NCI-H69 (cell line): ENCODE measurements around the gene SYT12.
"Not testable (repeated sequence)": the region's sequence is repeated elsewhere in the genome, so short reads cannot be mapped to it uniquely, and the experiment has no call there.

ENCODE experiments used
- DNase-seq: peaks from one replicate; lab custom pipeline; 2025; lab: John Stamatoyannopoulos, UW

SYT12 gene

GRCh38 chr11:67022961-67023956 lies at the start of gene SYT12:
Gene SYT12 (plus strand): TSS chr11:67023134. CDS start chr11:67030145, 7,011 bp downstream.
- peak; percentile 70 for DNase-seq

- no peak for DNase-seq
These were observed 48.9 kb upstream of the SYT12 start for GRCh38 chr11:66973956-66974580.

- no peak for DNase-seq
These were observed 48.1 kb upstream of the SYT12 start, which contains the start of gene C11orf86 for GRCh38 chr11:66974724-66975404. Gene C11orf86 (plus strand): TSS chr11:66975304. CDS start chr11:66975363, 59 bp downstream.

DNA sequence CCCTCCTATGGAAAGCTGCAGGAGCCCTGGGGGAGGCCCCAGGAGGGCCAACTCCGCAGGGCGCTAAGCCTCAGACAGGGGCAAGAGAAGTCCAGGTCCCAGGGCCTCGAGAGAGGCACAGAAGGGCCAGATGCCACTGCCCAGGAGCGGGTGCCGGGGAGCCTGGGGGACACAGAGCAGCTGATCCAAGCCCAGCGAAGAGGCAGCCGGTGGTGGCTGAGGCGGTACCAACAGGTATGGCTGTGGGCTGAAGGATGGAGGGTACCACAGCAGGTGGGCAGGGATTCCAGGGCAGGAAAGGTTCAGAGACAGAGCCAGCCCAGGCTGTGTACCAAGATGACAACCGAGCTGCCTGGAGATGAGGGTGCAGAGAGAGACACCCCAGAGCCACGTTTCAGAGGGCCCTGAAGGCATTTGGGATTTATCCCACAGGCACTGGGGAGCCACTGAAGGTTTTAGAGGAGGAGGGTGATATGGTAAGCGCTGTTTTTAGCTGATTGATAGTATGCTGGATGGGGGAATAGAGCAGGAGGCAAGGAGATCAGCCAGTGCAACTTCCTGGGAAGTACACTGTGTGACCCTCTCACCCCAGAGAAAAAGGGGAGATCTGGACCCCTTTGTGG lies 47.4 kb upstream of the SYT12 start:
- no peak for DNase-seq

- peak; percentile 51 for DNase-seq
These were observed 46.9 kb upstream of the SYT12 start for GRCh38 chr11:66976028-66976467.

GRCh38 chr11:66976925-66977324 lies 46.0 kb upstream of the SYT12 start:
- no peak for DNase-seq

DNA sequence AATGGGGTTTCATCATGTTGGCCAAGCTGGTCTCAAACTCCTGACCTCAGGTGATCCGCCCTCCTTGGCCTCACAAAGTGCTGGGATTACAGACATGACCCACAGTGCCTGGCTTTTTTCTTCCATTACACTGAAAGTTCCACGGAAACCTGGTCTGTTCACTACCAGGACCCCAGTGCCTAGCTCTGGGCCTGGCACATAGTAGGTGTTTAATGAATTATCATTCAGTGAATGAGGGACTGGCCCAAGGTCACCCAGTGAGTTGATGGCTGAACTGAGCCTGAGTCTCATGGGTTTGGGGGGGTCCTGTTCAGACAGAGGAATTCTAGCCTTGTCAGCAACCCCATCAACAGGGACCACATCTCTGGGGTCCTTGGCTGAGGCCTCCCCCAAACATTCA lies 44.7 kb upstream of the SYT12 start:
- no peak for DNase-seq

DNA sequence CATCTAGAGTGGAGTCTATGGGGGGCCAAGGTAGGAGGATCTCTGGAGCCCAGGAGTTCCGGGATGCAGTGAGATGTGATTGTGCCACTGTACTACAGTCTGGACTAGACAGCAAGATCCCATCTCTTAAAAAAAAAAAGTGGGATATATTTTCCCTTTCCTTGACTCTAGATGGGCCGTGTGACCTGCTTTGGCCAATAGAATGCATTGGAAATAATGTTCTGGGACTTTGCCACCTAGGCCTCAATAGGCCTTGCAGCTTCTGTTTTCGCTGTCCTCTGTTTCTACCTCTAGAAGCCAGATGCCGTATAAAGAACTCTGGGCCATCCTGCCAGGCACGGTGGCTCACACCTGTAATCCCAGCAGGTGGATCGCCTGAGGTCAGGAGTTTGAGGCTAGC lies 44.2 kb upstream of the SYT12 start:
- no peak for DNase-seq

DNA sequence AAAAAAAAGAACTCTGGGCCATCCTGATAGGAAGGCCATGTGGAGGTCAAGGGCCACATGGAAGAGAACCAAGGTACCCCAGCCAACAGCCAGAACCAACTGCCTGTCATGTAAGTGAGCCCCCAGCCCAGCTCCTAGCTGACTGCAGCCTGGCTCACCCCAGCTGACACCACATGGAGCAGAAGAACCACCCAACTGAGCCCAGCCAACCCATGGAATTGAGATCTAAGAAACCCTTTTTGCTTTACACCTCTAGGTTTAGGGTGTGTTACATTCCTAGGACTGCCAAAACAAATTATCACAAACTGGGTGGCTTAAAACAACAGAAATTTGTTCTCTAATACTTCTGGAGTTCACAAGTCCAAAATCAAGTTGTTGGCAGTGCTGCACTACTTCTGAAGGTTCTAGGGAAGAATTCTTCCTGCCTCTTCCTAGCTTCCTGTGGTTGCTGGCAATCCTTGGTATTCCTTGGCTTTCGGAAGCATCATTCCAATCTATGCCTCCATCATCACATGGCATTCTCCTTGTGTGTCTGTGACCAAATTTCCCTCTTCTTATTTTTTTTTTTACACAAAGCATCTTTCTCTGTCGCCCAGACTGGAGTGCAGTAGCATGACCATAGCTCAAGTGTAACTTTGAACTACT lies 43.5 kb upstream of the SYT12 start:
- DNase-seq = no peak

- peak; percentile 98 for DNase-seq
These were observed 40.9 kb upstream of the SYT12 start for GRCh38 chr11:66981976-66982578.

DNA sequence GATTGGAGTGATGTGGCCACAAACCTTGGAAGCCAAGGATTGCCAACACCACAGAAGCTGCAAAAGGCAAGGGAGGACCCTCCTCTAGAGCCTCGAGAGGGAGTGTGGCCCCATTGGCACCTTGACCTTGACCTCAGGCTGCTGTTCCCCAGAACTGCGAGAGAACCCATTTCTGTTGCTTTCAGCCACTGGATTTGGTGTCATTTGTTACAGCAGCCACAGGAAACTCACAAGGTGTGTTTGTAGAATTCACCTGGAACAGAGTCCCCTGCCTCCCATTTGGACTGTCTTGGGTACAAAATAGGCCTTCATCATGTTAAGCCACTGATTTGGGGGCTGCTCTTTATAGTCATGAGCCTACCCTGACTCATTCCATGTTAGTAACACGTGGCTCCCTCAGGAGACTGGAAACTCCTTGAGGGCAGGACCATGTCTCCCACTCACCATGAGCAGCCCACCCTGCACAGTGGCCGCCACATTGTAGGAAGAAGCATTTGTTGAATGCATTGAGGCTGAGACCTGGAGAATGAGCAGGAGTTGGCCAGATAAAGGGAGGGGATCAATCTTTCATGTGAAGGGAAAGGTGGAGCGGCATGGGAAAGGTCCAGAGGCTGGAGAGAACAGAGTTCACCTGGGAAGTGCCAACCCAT lies 39.5 kb upstream of the SYT12 start:
- DNase-seq = no peak

GRCh38 chr11:66985508-66986177 lies 37.3 kb upstream of the SYT12 start:
- DNase-seq = no peak

- no peak for DNase-seq
These were observed 36.8 kb upstream of the SYT12 start for GRCh38 chr11:66986178-66986545.

GRCh38 chr11:66987158-66987620 lies 35.7 kb upstream of the SYT12 start:
- peak; percentile 60 for DNase-seq

DNA sequence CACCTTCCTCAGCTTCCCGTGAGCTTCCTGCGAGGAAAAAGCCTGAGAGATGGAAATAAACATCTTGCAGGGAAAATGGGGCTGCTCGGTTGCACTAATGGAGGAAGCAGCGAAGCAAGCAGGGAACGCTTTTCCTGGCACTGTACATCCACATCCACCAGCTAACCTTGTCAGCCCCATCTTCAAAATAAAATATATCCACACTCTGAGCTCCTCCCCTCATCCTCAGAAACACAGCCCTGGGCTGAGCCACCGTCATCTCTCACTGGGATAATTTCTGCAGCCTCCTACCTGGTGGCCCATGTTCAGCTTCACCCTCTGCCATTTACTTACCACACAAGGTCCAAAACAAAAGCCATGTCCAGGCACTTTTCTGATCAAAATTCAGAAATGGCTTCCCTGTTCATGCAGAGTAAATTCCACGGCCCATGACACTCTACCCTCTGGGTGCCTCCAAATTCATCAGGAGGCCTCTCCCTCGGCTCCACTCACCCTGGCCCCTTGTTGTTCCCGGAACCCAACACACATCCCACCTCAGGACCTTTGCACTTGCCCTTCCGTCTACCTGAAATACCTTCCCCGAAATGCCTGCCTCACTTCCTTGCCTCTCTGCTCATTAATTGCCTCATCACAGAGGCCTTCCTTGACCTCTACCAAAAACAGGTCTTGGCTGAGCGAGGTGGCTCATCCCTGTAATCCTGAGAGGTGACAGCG lies 34.9 kb upstream of the SYT12 start:
- DNase-seq = no peak

DNA sequence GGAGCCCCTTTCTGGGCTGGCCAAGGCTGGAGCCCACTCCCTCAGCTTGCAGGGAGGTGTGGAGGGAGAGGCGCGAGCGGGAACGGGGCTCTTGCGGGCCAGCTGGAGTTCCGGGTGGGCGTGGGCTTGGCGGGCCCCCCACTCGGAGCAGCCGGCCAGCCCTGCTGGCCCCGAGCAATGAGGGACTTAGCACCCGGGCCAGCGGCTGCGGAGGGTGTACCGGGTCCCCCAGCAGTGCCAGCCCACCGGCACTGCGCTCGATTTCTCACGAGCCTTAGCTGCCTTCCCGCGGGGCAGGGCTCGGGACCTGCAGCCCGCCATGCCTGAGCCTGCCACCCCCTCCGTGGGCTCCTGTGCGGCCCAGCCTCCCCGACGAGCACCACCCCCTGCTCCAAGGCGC lies 34.2 kb upstream of the SYT12 start:
- not testable (repeated sequence) for DNase-seq

DNA sequence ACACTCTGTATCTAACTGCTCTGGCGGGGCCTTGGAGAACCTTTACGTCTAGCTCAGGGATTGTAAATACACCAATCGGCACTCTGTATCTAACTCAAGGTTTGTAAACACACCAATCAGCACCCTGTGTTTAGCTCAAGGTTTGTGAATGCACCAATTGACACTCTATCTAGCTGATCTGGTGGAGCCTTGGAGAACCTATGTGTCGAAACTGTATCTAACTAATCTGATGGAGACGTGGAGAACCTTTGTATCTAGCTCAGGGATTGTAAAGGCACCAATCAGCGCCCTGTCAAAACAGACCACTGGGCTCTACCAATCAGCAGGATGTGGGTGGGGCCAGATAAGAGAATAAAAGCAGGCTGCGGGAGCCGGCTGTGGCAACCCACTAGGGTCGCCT lies 33.6 kb upstream of the SYT12 start:
- not testable (repeated sequence) for DNase-seq

GRCh38 chr11:66992041-66992440 lies 30.9 kb upstream of the SYT12 start:
- DNase-seq = no peak

- DNase-seq = peak; percentile 83
These were observed 26.2 kb upstream of the SYT12 start for GRCh38 chr11:66996609-66997273.
